GM12891 (cell line): Measurements from ENCODE around the gene MAP4K3.

ENCODE experiments used
- POLR2A ChIP-seq: IDR thresholded peaks from 2 replicates; pipeline ENCODE4 v1.6.1; 2011; ENCODE audit warnings: low read depth, low read length, control low read depth
- POLR2AphosphoS5 ChIP-seq: IDR thresholded peaks from 2 replicates; pipeline ENCODE4 v1.6.1; 2011; ENCODE audit warnings: low read depth, low read length, control low read depth
- TAF1 ChIP-seq: IDR thresholded peaks from 2 replicates; pipeline ENCODE4 v1.6.1; 2011; ENCODE audit warnings: low read depth, low read length, control low read depth

GRCh38 chr2:39407516-39408296 lies 29.4 kb downstream of the MAP4K3 start:
- TF ChIP-seq POLR2AphosphoS5 (no peak), POLR2A (no peak), TAF1 (no peak)
